ENCODE results near the gene MEF2A.

The MEF2A gene

GRCh38 chr15:99707473-99708270, 141.9 kb downstream of the MEF2A start:
- no peak for DNase-seq

- no peak for DNase-seq
These were observed 142.8 kb downstream of the MEF2A start for GRCh38 chr15:99708563-99708962.

GRCh38 chr15:99709243-99709986, 143.6 kb downstream of the MEF2A start:
- no peak for DNase-seq

DNA sequence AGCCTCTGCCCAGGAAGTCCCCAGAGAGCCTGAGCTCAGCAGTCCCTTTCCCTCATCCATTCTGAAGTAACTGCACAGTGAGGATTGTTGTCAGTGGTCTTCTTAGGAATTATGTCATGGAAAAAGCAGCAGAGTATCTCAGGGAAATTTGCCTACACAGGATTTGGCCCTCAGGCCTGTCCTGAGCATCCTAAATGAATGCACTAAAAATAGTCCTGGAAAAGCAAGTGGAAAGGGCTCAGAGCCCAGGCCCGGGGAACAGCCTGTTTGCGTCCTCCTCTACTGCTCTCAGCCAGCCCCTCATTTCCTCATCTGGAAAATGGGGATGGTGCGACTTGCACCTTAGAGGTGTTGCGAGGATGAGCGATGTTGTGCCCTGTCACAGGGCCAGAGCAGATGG, 145.8 kb downstream of the MEF2A start:
- no peak for DNase-seq

DNA sequence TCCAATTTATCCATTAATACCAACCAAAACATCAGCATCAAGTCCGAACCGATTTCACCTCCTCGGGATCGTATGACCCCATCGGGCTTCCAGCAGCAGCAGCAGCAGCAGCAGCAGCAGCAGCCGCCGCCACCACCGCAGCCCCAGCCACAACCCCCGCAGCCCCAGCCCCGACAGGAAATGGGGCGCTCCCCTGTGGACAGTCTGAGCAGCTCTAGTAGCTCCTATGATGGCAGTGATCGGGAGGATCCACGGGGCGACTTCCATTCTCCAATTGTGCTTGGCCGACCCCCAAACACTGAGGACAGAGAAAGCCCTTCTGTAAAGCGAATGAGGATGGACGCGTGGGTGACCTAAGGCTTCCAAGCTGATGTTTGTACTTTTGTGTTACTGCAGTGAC, 146.6 kb downstream of the MEF2A start:
- no peak for DNase-seq

GRCh38 chr15:99716540-99717095, 150.8 kb downstream of the MEF2A start:
- no peak for DNase-seq

- DNase-seq = no peak
These were observed 151.6 kb downstream of the MEF2A start for GRCh38 chr15:99717161-99718009.

GRCh38 chr15:99718421-99718820, 152.6 kb downstream of the MEF2A start:
- DNase-seq = no peak

- DNase-seq = no peak
These were observed 153.3 kb downstream of the MEF2A start for GRCh38 chr15:99719096-99719541.

- DNase-seq = no peak
These were observed 154.7 kb downstream of the MEF2A start for GRCh38 chr15:99720533-99720932.

GRCh38 chr15:99721104-99721778, 155.5 kb downstream of the MEF2A start:
- no peak for DNase-seq

GRCh38 chr15:99721896-99722295, 156.1 kb downstream of the MEF2A start:
- DNase-seq = no peak

- no peak for DNase-seq
These were observed 156.6 kb downstream of the MEF2A start for GRCh38 chr15:99722406-99722805.

GRCh38 chr15:99726333-99726732, 160.5 kb downstream of the MEF2A start:
- no peak for DNase-seq

- no peak for DNase-seq
These were observed 161.5 kb downstream of the MEF2A start for GRCh38 chr15:99727330-99727729.

- no peak for DNase-seq
These were observed 161.9 kb downstream of the MEF2A start for GRCh38 chr15:99727733-99728132.

- no peak for DNase-seq
These were observed 163.1 kb downstream of the MEF2A start for GRCh38 chr15:99728916-99729315.

GRCh38 chr15:99729327-99729726, 163.5 kb downstream of the MEF2A start:
- DNase-seq = no peak

DNA sequence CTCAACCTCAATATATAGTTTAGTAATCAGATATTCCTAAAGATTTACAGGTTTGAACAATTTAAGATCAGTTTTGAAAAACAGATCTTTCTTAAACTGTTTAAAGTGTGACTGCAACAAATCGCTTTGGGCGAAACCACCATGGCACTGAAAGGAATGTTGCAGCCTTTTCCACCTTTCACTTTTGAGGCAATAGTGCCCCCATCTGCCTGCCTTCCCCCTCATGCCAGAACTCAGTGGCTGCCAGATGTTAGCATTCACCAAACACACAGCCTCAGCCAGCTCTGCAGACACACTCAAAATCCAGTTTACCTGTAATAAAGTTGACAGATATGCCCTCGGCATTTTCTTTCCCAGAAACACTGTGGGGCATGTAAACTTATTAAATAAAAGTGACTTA, 164.1 kb downstream of the MEF2A start:
- DNase-seq = no peak

DNA sequence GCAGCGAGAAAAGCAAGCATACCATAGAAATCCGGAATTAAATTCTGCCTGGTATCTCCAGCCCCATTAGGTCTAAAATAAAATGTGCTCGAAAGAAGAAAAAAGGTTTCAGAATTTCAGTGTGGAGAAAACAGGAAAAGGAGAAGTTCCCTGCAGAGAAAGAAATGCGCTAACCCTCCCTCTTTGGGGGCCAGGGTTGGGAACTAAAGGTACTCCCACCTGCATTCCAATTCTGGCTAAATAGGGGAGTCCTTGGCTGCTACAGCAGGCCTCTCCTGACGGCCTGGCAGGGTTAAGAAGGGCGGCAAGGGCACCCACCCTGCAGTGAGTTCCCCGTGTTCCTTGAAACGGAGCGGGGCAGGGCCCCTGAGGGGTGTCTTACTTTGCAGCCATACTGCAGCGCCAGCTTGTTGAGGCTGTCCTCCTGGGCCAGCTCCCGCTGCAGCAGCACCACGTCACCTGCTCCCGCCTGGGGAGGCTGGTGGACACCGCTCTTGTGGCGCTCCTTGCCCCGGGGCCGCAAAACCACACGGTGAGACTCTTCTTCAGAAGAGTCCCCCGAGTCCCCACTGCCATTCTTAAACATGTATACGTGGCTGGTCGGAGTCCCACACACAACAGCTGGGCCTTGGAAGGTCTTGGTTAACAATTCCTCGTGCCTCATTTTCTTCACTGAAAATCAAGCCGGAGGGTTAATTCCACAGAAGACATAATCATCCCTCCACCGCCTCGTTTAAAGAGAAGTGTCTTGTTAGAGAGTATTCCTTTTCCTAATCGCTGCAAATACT, 165.7 kb downstream of the MEF2A start:
- no peak for DNase-seq

DNA sequence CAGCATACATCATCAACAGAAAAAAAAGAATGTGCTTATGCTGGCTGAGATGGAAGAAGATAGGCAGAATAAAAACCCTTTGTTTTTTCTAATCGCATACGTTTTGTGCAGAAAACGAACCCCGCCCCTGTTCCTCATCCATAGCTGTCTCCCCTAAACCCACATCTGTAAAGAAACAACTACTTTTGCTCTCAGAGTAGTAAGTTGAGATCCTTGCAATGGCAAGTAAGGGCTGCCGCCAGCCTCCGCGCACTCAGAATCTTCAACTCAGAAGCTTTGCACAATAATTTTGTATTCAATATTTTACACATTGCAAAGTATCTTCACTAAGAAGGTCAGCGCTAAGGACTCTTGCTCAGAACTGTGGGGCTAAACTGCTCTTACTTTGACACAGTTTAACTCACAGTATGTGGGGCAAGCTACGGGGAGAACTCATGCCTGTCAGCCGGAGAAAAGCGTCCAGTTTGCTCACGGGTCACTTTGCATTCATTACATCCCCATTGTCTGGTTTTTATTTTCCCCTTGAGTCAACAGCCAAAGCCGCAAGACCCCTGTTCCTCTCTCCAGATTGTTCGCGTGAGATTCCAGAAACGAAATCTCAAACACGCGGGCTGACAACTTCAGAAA, 166.5 kb downstream of the MEF2A start:
- no peak for DNase-seq
